ENCODE measurements around the gene NPIPB6.

Gene NPIPB6

DNA sequence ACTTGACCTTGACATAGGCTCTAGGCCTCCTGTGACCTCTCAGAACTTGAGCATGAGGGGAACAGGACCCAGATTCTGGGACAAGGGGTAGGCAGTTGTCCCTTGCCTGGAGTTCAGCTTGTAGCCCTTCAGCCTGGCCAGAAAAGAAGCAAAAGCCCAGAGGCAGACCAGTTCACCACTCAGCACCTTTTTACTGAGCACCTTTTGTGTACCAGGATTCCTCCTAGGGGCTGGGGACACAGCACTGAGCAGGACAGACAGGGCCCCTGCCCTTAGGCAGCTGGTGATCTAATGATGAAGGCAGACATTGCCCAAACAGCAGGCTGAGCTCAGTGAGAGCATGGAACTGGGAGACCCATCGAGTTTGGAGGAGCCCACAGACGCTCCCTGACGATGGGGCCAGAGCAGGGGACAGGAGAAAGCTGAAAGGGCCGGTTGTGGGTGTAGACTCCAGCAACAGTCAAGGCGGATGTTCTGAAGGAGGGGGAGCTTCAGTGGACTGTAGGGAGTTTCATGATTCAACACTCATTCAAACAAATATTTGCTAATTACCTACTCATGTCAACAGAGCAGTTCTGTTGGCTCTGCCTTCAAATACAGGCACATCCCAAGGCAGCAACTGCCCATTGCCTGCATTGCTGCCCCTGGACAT, 38.9 kb downstream of the NPIPB6 start:
- in situ Hi-C loops (cut with MboI; ENCODE audit: low sequenced_read_pairs) = no loop called here

DNA sequence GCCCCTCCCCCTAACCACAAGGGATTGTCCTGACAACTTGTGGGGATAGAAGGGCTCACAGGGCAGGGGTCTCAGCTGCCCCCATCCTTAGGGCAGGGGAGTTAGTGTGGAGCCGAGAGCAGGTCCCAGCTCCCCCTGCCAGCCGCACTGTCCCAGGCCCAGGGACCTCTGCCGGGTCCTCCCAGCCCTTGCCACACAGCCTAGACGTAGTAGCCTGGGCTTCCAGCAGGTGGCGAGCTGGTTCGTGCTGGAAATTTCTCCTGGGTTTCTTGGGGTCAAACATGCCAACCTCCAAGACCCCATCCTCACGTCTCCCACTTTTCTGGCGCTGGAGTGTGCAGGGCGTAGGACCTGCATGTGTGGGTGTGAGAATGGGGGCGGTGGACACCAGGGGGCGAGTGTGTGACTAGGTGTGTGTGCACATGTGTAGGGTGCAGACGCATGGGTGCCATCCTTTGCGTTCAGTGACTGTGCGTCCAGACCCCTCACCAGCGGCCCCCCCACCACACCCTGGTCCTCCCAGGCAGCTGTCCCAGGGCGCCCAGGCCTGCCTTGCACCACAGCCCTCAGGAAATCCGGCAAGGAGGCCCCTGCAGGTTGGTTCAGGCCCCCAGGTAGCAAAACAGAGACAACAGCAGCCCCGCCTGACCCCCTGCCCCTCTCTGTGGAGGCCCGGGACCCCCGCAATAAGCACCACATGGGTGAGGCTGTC, 41.5 kb downstream of the NPIPB6 start:
- in situ Hi-C loops (cut with MboI; ENCODE audit: low sequenced_read_pairs) = no loop called here

DNA sequence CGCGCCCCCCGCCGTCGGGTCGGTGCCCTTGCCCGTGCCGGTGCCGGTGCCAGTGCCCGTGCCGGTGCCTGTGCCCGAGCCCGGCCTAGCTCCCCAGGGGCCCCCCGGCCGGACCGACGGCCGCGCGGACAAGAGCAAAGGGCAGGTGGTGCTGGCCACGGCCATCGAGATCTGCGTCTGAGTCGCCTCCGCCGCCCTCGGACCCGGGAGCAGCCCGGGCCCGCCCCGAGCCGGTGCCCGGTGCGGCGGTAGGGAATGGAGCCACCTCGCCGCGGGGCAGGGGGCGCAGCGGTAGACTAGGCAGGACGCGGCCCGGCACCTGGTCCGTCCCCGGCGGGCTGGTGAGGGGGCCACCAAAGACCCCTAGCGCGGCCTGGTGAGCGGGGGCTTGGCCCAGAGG, 42.6 kb downstream of the NPIPB6 start:
- in situ Hi-C loops (cut with MboI; ENCODE audit: low sequenced_read_pairs) = no loop called here

DNA sequence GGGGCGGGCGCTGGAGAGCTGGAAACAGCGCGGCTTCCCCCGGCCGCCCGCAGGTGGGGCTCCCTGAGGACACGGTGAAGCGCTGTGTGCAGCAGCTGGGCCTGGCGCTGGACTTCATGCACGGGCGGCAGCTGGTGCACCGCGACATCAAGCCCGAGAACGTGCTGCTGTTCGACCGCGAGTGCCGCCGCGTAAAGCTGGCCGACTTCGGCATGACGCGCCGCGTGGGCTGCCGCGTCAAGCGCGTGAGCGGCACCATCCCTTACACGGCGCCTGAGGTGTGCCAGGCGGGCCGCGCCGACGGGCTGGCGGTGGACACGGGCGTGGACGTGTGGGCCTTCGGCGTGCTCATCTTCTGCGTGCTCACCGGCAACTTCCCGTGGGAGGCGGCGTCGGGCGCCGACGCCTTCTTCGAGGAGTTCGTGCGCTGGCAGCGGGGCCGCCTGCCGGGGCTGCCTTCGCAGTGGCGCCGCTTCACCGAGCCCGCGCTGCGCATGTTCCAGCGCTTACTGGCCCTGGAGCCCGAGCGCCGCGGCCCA, 43.2 kb downstream of the NPIPB6 start:
- in situ Hi-C loops (cut with MboI; ENCODE audit: low sequenced_read_pairs) = no loop called here

DNA sequence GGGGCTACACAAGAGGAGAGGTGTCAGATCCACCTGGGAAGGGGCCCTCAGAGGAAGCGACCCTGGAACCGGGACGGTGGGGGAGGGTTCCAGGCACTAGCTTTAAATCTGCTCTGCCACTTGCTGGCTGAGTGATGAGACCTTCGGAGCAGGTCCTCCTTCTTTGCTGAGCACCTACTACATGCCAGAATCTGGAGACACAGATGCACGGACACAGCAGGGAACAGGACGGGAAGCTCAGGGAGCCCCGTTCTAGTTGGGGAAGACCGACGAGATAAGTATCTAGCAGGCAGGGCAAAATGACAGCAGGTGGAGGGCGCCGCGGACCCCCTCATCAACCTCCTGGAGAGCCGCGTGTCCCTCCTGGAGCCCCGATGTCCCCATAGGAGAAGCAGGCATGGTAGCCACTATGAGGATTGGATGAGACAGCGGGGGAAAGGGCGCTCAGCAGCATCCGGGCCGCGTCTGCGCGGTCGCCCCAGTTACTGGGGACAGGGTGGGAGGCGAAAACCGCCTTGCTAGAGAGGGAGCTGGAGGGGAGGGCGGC, 43.8 kb downstream of the NPIPB6 start:
- in situ Hi-C loops (cut with MboI; ENCODE audit: low sequenced_read_pairs) = loop anchor here (5.0 kb wide), 1 partner anchor 37 kb away; no protein-coding TSS in a partner anchor

DNA sequence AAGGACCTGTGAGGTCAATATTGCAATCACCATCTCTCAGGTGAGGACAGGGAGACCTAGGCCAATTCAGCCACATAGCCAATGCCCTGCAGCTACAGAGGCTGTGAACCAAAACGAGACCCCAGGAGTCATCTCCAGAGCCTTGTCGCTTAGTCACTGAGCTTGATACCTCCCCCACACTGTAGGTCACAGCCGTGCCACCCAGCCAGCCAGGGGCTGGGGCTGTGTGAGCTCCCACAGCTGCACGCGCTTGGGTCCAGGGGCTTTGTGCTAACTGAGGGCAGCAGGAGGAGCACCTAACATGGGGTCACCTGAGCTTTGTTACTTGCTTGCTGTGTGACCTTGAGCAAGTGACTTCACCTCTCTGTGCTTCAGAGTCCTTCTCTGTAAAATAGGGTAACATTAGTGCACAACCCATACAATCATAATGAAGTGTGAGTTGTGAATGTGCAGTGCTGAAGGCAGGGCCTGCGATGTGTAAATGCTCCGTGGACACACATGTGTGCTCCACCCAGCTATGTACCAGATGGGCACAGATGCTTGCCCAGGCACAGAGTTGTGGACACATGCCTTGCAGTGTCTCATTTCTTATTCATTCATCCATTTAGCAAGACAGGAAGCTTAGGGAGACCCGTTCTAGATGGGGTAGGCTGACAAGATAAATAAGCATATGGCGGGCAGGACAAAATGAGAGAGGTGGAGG, 45.1 kb downstream of the NPIPB6 start:
- in situ Hi-C loops (cut with MboI; ENCODE audit: low sequenced_read_pairs) = loop anchor here (5.0 kb wide), 1 partner anchor 36 kb away; no protein-coding TSS in a partner anchor

DNA sequence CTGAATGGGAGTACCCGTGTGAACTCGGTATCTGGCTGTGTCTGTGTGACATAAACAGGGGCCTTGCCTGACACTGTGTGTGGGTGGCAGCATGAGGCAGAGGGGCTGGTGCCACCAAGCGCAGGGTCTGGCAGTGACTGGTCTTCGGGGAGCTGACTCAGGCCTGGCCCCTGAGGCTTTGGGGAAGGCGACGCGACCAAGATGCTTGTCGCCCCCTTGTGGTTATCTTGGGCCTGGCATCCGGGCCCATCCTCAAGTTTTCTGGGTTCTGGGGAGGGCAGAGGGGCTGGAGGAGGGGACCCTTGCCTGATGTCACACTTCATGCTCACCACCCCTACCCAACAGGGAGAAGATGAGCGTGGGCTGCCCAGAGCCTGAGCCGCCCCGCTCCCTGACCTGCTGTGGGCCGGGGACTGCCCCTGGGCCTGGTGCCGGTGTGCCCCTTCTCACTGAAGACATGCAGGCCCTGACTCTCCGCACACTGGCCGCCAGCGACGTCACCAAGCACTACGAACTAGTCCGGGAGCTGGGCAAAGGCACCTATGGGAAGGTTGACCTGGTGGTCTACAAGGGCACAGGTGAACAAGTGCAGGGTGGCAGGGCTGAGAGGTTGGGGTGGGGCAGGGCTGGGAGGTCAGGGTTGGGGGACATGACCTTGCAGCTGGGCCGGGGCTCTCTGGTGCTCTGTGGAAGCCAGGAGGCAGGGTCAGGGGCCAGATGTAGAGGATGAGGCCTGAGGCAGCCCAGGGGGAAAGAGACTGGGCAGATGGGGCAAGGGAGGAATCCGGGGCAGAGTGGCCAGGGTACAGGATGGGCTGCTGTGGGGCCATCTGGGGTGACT, 46.0 kb downstream of the NPIPB6 start:
- in situ Hi-C loops (cut with MboI; ENCODE audit: low sequenced_read_pairs) = loop anchor here (5.0 kb wide), 1 partner anchor 35 kb away; no protein-coding TSS in a partner anchor

DNA sequence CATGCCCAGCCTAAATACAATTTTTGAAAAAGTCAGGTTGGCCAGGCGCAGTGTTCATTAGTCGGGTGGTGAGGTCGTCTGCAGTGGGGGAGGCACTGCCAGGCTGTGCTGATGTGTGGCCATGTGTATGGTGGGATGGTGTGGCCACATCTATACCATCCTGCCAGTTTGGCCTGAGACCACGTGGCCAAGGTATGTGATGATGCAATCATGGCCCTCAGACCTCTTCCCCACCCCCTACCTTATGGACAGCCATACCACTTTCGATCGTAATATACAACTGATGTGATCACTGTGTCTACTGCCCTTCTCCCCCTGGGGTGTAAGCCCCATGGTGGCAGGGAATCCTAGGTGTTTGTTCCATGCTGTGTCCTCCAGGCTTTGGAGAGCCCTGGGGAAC, 47.3 kb downstream of the NPIPB6 start:
- in situ Hi-C loops (cut with MboI; ENCODE audit: low sequenced_read_pairs) = loop anchor here (5.0 kb wide), 1 partner anchor 34 kb away; no protein-coding TSS in a partner anchor

DNA sequence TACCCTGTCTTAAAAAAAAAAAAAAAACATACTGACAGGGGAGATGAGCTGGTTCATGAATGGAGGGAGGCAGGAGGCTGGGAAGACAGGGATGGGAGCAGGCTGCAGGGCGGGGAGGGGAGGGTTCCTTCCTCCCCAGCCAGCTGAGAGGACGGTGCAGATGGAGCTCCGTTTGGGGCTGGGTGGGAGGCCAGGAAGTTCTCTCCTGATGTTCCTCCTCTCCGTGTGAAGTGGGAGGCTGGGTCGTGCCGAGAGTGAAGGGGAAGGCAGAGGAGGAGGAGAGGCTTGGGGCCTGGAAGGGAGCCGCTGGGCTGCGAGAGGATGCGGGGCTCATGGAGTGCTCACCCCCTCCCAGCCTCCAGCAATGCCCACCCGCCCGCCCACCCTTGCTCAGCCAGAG, 49.7 kb downstream of the NPIPB6 start:
- in situ Hi-C loops (cut with MboI; ENCODE audit: low sequenced_read_pairs) = no loop called here

DNA sequence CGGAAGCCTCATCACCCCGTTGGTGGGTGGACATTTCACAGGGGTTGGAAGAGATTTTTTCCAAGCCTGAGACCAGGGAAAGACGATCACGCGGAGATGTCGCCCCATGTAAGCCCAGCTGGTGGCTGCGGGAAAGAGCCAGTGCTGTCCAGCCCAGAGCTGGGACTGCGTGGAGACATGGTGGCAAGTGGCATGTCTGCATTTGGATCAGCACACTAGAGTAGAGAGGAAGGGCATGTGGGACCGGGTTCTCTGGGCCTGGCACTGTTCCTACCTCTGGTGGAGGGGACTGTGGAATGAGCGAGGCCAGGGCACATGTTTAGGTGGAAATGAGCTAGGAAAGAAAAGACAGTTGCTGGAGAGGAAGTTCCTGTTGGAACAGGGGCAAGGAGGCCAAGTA, 51.0 kb downstream of the NPIPB6 start:
- in situ Hi-C loops (cut with MboI; ENCODE audit: low sequenced_read_pairs) = no loop called here

DNA sequence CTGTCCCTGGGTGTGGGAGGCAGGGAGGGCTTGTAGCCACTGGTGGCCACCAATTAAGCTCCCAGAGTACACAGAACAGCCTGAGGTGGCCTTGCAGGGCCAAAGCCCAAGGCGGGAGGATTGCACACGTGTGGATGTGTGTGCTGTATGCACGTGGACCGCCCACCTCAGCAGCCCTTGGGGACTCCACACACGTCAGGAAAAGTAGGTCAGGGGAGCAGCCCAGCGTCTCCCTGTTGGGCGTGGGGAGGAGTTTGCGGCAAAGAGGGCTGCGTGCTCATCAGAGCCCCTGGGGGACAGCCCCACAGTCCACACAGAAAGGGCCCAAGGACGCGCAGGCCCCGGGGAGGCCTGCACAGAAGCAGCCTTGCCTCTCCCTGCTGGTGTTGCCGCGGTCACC, 51.4 kb downstream of the NPIPB6 start:
- in situ Hi-C loops (cut with MboI; ENCODE audit: low sequenced_read_pairs) = no loop called here

DNA sequence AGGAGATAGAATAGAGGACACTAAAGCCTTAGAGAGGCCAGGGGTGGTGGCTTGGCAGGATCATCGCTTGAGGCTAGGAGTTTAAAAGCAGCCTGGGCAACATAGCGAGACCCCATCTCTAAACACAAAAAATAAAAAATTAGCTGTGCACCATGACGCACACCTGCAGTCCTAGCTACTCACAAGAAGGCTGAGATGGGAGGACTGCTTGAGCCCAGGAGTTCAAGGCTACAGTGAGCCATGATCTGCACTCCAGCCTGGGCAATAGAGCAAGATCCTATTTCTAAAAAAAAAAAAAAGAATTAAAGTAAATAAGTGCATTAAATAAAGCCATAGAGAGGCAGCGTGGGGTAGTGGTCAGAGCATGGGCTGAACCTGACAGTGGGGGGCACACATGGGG, 51.9 kb downstream of the NPIPB6 start:
- in situ Hi-C loops (cut with MboI; ENCODE audit: low sequenced_read_pairs) = no loop called here

DNA sequence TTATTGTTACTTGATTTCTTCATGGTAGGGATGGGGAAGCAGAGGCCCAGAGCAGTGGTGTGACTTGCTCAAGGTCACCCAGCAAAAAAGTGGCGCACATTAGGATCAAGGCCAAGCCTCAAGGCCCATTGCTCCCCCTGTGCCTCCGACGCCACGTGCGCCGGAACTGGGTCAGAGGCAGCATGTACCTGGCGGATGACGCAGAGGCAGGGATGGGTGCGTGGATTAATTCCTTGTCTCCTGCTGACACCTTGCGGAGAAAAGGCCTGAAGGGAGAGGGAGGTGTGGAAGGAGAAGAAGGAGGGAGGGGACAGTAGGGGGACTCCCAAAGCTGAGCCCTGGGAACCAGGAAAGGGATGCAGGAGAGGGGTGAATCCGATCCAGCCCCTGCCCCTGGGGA, 52.5 kb downstream of the NPIPB6 start:
- in situ Hi-C loops (cut with MboI; ENCODE audit: low sequenced_read_pairs) = no loop called here

DNA sequence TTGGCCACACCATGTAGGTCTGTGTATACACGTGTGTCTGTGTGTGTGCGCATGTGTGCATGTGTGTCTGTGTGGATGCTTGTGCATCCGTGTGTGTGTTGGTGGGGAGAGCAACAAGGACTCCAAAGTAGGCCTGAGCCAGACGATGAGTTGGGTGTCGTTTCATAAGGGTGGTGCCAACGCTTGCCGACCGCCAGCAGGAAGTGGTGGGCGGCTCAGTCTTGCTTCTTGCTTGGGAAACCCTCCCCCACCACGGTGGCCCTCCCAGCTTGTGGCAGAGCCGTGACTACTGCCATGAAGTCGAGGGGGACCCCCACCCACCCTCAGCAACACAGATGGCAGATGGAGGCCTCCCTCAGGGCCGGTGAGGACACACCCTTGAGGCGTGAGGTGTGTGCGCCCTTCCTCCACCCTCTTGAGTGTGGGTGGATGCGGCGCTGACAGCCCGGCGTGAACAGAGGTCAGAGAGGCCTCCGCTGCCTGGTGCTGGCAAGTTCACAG, 53.4 kb downstream of the NPIPB6 start:
- in situ Hi-C loops (cut with MboI; ENCODE audit: low sequenced_read_pairs) = no loop called here

DNA sequence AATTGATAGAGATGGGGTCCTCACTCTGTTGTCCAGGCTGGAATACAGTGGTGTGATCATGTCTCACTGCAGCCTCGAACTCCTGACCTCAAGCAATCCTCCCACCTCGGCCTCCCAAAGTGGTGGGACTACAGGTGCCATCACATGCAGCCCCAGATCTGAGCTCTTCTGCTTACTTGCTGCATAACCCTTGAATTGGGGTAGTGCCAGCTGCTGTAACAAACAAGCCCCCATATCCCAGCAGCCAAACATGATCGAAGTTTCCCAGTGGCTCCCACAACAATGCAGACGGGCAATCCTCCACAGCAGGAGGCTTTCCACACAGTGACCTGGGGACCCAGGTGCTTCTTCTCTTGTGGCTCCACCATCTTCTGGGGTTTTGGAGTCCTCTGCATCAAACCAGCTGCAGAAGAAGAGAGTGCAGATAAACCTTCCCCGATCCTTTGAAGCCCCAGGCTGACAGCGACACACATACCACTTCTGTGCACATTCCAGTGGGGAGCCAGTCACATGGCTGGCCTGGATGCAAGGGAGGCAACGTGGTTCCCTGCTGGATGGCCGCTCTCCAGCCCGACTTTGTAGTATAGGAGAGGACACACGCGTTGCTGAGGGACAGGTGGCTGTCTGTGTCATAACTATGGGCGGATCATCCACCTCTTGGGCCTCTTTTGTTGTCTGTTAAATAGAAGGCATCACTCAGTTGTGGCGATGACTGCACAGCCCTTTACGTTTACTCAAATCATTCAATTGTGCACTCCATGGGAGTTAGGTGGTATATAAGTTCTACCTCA, 54.3 kb downstream of the NPIPB6 start:
- in situ Hi-C loops (cut with MboI; ENCODE audit: low sequenced_read_pairs) = no loop called here

DNA sequence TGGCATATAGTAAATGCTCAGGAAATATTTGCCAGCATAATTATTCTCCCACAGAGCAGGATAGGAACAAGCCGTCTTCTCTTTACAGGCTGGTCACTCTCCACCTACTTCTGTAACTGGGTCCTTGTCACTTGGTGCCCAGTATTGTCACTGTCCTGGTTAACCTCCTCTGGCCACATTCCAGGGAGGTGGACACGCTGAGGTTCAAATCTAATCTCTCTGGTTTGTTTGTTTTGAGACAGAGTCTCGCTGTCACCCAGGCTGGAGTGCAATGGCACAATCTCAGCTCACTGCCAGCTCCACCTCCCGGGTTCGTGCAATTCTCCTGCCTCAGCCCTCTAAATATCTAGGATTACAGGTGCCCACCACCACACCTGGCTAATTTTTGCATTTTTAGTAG, 55.4 kb downstream of the NPIPB6 start:
- in situ Hi-C loops (cut with MboI; ENCODE audit: low sequenced_read_pairs) = no loop called here

DNA sequence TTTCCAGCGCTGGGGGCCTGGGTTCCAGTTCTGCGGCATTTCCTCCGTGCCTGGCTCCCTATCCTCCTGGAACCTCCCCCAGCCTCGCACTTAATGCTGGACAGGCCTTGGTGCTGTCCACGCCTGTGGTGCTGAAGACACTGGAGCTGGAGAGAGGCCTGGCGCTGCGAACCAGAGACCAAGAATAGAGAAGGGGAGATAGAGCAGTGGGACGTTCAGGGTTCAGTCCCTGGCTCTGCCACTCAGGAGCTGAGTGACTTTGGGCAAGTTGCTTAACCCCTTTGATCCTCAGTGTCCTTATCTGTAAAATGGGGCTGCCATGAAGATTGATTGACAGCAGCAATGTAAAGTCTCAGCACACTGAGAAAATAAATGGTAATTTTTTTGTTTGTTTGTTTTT, 59.1 kb downstream of the NPIPB6 start:
- in situ Hi-C loops (cut with MboI; ENCODE audit: low sequenced_read_pairs) = no loop called here

DNA sequence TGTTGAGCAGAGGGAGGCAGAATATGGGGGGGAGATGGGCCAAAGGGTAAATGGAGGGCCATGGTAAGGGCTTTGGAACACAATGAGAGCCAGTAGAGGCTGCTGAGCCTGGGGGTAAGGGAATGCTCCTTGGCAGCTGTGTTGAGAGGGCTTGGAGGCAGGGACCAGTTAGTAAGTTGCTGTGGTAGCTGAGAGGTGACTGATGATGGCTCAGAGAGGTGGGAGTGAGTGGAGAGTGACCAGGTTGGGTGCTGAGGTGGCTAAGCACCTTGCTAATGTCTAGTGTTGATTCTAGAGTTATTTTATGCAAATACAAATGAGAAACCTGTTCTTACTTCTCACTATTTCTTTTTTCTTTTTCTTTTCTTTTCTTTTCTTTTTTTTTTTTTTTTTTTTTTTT, 60.2 kb downstream of the NPIPB6 start:
- in situ Hi-C loops (cut with MboI; ENCODE audit: low sequenced_read_pairs) = no loop called here

DNA sequence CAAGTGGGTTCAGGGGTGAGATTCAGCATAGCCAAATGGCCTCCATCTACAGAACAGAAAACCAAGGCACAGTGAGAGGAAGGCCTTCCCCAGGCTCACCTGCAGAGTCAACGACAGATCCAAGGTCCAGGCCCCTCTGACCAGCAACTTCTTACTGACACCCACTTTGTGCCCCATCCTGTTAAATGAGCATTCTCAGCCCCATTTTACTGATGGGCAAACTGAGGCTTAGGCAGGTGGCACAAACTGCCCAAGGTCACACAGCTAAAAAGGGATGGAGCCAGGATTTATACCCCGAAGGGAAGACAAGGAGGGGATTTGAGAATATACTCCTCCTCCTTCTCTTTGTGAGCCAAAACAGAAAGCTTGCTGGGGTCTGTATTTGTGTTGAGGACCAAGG, 61.7 kb downstream of the NPIPB6 start:
- in situ Hi-C loops (cut with MboI; ENCODE audit: low sequenced_read_pairs) = no loop called here

Measured in HL-60/S4 (cell line).